HL-60 (cell line): ENCODE results near the gene AR.

ENCODE experiments used
- CTCF ChIP-seq: IDR thresholded peaks from one replicate; pipeline ENCODE4 v1.5.1; 2011; ENCODE audit warnings: low read length, control low read depth, inconsistent platforms; ENCODE audit not compliant: insufficient read depth
- POLR2AphosphoS5 ChIP-seq: IDR thresholded peaks from 2 replicates; pipeline ENCODE4 v1.6.1; 2012; ENCODE audit warnings: low read depth

- TF ChIP-seq CTCF: no peak
- TF ChIP-seq POLR2AphosphoS5: no peak
Observed at GRCh38 chrX:67674741-67675140, 130.9 kb downstream of the AR start.
